ENCODE data around the gene RAD51.

- TF ChIP-seq EZH2phosphoT487 (IDR thresholded peaks at IDR 0.05) (no peak), CTCF (IDR thresholded peaks at IDR 0.05) (no peak)
These were observed 81.0 kb downstream of the RAD51 start for GRCh38 chr15:40775740-40776536.

All from neural progenitor cell (in vitro differentiated cells).